ENCODE results near the gene NTHL1. TPM values are rescaled to one million over a fixed set of nuclear protein-coding genes. Genes with fewer than 3 reads are reported as not detected.
A peak's percentile ranks its signal among the peaks of the same experiment; 100 is the strongest.

NTHL1 gene
- total and polyA plus RNA-seq, 2 donors (not counting 3 experiments of a cell fraction or from before 2014, with no cell fraction given) = 39.8 to 65.8 TPM

GRCh38 chr16:2027024-2028010, 20.3 kb downstream of the NTHL1 start:
- no peaks in the 10 kb centered on the region for H3K36me3 ChIP-seq (ENCODE audit: control insufficient read depth in 2 of 2, extremely low read depth in 1 of 2, insufficient read depth in 2 of 2, low read length in 2 of 2)
- H4K20me1 ChIP-seq (replicated peaks; ENCODE audit: control insufficient read depth, extremely low read depth, insufficient read depth, low read length) = no peaks in the 10 kb centered on the region
- peak; percentile 57 for DNase-seq (ENCODE audit: low read depth, low spot score)
- no peaks in the 10 kb centered on the region for H3K27me3 ChIP-seq (ENCODE audit: control insufficient read depth in 2 of 2, insufficient read depth in 2 of 2, low read length in 2 of 2)
- H3K9me3 ChIP-seq (replicated peaks; ENCODE audit: control insufficient read depth, insufficient read depth, low read length) = no peaks in the 10 kb centered on the region
- H2AFZ ChIP-seq (ENCODE audit: low read depth, low read length) = no peak overlapping the region
- no peak overlapping the region for H3K27ac ChIP-seq (ENCODE audit: insufficient read depth, low read depth, low read length)
- peaks cover 33% of the 10 kb centered on the region for H3K4me1 ChIP-seq (ENCODE audit: control insufficient read depth, extremely low read depth, insufficient read depth, low read length)
- peaks cover 15% of the 10 kb centered on the region for H3K79me2 ChIP-seq (ENCODE audit: control insufficient read depth, insufficient read depth, low read length)
- ChIA-PET POLR2A (interaction anchor here (0.6 to 1.5 kb wide), 2 partner anchors 128 to 289 kb away, joined by 6 read pairs; partner anchors contain the start of gene TRAF7), CTCF (interaction anchor here (0.7 to 2.0 kb wide), 8 partner anchors 17 to 453 kb away, joined by 3 to 18 read pairs (median 4); partner anchors contain the start of genes NTHL1 and TSC2)
- BruUV-seq (replicated peaks) = no TSS peak
- peak overlapping the region; percentile 16 for H3K4me2 ChIP-seq (ENCODE audit: insufficient read depth, low read length)
- H3K9me1 ChIP-seq (replicated peaks; ENCODE audit: control insufficient read depth, extremely low read depth, insufficient read depth, low read length) = no peaks in the 10 kb centered on the region
- H3K4me3 ChIP-seq (replicated peaks in 1 of 3; ENCODE audit: insufficient read depth in 1 of 3, low read depth in 1 of 3, low read length in 3 of 3) = peak overlapping the region; percentile 2 to 54 (median 20)
- dilution Hi-C loops (cut with MboI; ENCODE audit: extremely low pct_ligation_motif_present, low sequenced_read_pairs) (loop anchor here (25.0 kb wide), 1 partner anchor 135 kb away; the partner anchor contains the start of gene TRAF7), intact Hi-C loops (cut with micrococcal nuclease) (no loop called here)
- TF ChIP-seq JUN (IDR thresholded peaks at IDR 0.05; ENCODE audit: borderline replicate concordance, insufficient read depth, insufficient read length, low read depth) = no peak
- H3K9ac ChIP-seq (replicated peaks; ENCODE audit: extremely low read depth, insufficient read depth, low read length) = peak overlapping the region; percentile 44
- FAIRE-seq = peak; percentile 68

GRCh38 chr16:2026461-2027023, 21.1 kb downstream of the NTHL1 start, which contains the start of gene NHERF2:
Gene NHERF2, plus strand, starts transcription at chr16:2026902. Its CDS starts 104 bp downstream, at chr16:2027006.
- Histone ChIP-seq H3K79me2 (ENCODE audit: control insufficient read depth, insufficient read depth, low read length) (peaks cover 15% of the 10 kb centered on the region), H3K27me3 (ENCODE audit: control insufficient read depth in 2 of 2, insufficient read depth in 2 of 2, low read length in 2 of 2) (no peaks in the 10 kb centered on the region), H3K9me1 (replicated peaks; ENCODE audit: control insufficient read depth, extremely low read depth, insufficient read depth, low read length) (no peaks in the 10 kb centered on the region), H3K9ac (replicated peaks; ENCODE audit: extremely low read depth, insufficient read depth, low read length) (peak within 1 kb of the TSS; percentile 44), H4K20me1 (replicated peaks; ENCODE audit: control insufficient read depth, extremely low read depth, insufficient read depth, low read length) (no peaks in the 10 kb centered on the region), H3K36me3 (ENCODE audit: control insufficient read depth in 2 of 2, extremely low read depth in 1 of 2, insufficient read depth in 2 of 2, low read length in 2 of 2) (no peaks in the 10 kb centered on the region), H3K4me2 (ENCODE audit: insufficient read depth, low read length) (peak within 1 kb of the TSS; percentile 16), H3K27ac (ENCODE audit: insufficient read depth, low read depth, low read length) (no peak within 1 kb of the TSS), H3K4me1 (ENCODE audit: control insufficient read depth, extremely low read depth, insufficient read depth, low read length) (peaks cover 31% of the 10 kb centered on the region), H3K4me3 (replicated peaks in 1 of 3; ENCODE audit: insufficient read depth in 1 of 3, low read depth in 1 of 3, low read length in 3 of 3) (peak within 1 kb of the TSS; percentile 2 to 54 (median 20)), H2AFZ (ENCODE audit: low read depth, low read length) (peak within 1 kb of the TSS; percentile 58), H3K9me3 (replicated peaks; ENCODE audit: control insufficient read depth, insufficient read depth, low read length) (no peaks in the 10 kb centered on the region)
- CTCF ChIA-PET = interaction anchor here (0.7 to 2.0 kb wide), 4 partner anchors 64 to 454 kb away, joined by 3 to 18 read pairs (median 4); no protein-coding TSS in a partner anchor
- TF ChIP-seq MAX (IDR thresholded peaks at IDR 0.05; ENCODE audit: insufficient read depth, insufficient read length) (no peak), MYC (IDR thresholded peaks at IDR 0.05; ENCODE audit: low read depth, low read length) (no peak), FOS (IDR thresholded peaks at IDR 0.05; ENCODE audit: borderline replicate concordance, insufficient read depth, low read length) (no peak), CTCF (IDR thresholded peaks at IDR 0.05; ENCODE audit: extremely low read depth in 1 of 2, insufficient read depth in 1 of 2, low read depth in 1 of 2, low read length in 2 of 2) (no peak), POLR2A (IDR thresholded peaks at IDR 0.05; ENCODE audit: low read depth, low read length) (peak; percentile 22), JUN (IDR thresholded peaks at IDR 0.05; ENCODE audit: borderline replicate concordance, insufficient read depth, insufficient read length, low read depth) (no peak), POLR2AphosphoS5 (IDR thresholded peaks at IDR 0.05; ENCODE audit: insufficient read depth, low read depth, low read length) (peak; percentile 20), GATA2 (IDR thresholded peaks at IDR 0.05; ENCODE audit: insufficient read depth, insufficient read length, low read depth, low read length) (no peak), EZH2 (IDR thresholded peaks at IDR 0.05; ENCODE audit: borderline replicate concordance, low read depth, low read length, severe bottlenecking) (no peak)
- no TSS peak for BruUV-seq (replicated peaks)
- DNase-seq (ENCODE audit: low read depth, low spot score) (no peak), FAIRE-seq (no peak)
- intact Hi-C loops (cut with micrococcal nuclease) (no loop called here), dilution Hi-C loops (cut with MboI; ENCODE audit: extremely low pct_ligation_motif_present, low sequenced_read_pairs) (loop anchor here (25.0 kb wide), 1 partner anchor 136 kb away; the partner anchor contains the start of gene TRAF7)
- POLR2A ChIA-PET = interaction anchor here (1.5 kb wide), 1 partner anchor 129 kb away, joined by 6 read pairs; the partner anchor contains the start of gene TRAF7

Data from endothelial cell of umbilical vein (primary cell).